ENCODE measurements around the gene PPP1R1B. TPM values are rescaled to one million over a fixed set of nuclear protein-coding genes. Genes with fewer than 3 reads are reported as not detected.

The PPP1R1B gene
- total RNA-seq, 2 experiments from 2014 or later = not detected

GRCh38 chr17:39599665-39600231 lies 27.0 kb upstream of the PPP1R1B start:
- ChIA-PET CTCF (interaction anchor here (0.8 to 3.5 kb wide), 2 partner anchors 22 to 34 kb away, joined by 3 to 19 read pairs; no protein-coding TSS in a partner anchor), POLR2A (no interaction called here)
- H3K27me3 Mint-ChIP-seq = peaks cover 86% of the 10 kb centered on the region
- peaks cover 23% of the 10 kb centered on the region for H3K4me1 Mint-ChIP-seq (ENCODE audit: low read depth)
- DNase-seq (no peak), ATAC-seq (no peak)
- no peak for TF ChIP-seq CTCF (IDR thresholded peaks at IDR 0.05)
- H3K9me3 Mint-ChIP-seq = no peaks in the 10 kb centered on the region
- intact Hi-C loops (cut with micrococcal nuclease) = no loop called here
- no peak overlapping the region for H3K27ac Mint-ChIP-seq
- H3K4me3 Mint-ChIP-seq = no peak overlapping the region
- no peaks in the 10 kb centered on the region for H3K36me3 Mint-ChIP-seq (ENCODE audit: low read depth)

GRCh38 chr17:39600288-39600996 lies 26.3 kb upstream of the PPP1R1B start:
- DNase-seq (no peak), ATAC-seq (no peak)
- no peak for TF ChIP-seq CTCF (IDR thresholded peaks at IDR 0.05)
- ChIA-PET CTCF (interaction anchor here (0.8 to 3.5 kb wide), 4 partner anchors 22 to 53 kb away, joined by 3 to 19 read pairs (median 5); no protein-coding TSS in a partner anchor), POLR2A (no interaction called here)
- intact Hi-C loops (cut with micrococcal nuclease) = no loop called here
- no peaks in the 10 kb centered on the region for H3K36me3 Mint-ChIP-seq (ENCODE audit: low read depth)
- peaks cover 25% of the 10 kb centered on the region for H3K4me1 Mint-ChIP-seq (ENCODE audit: low read depth)
- peaks cover 86% of the 10 kb centered on the region for H3K27me3 Mint-ChIP-seq
- no peaks in the 10 kb centered on the region for H3K9me3 Mint-ChIP-seq
- H3K4me3 Mint-ChIP-seq = no peak overlapping the region
- H3K27ac Mint-ChIP-seq = no peak overlapping the region

- Mint-ChIP-seq H3K4me3 (no peak overlapping the region), H3K36me3 (ENCODE audit: low read depth) (no peaks in the 10 kb centered on the region), H3K9me3 (no peaks in the 10 kb centered on the region), H3K27ac (no peak overlapping the region), H3K4me1 (ENCODE audit: low read depth) (peaks cover 25% of the 10 kb centered on the region), H3K27me3 (peaks cover 83% of the 10 kb centered on the region)
- POLR2A ChIA-PET = no interaction called here
- TF ChIP-seq CTCF (IDR thresholded peaks at IDR 0.05) = no peak
- intact Hi-C loops (cut with micrococcal nuclease) = no loop called here
- no peak for DNase-seq
- CTCF ChIA-PET = interaction anchor here (1.2 to 3.5 kb wide), 3 partner anchors 21 to 54 kb away, joined by 4 to 19 read pairs (median 6); no protein-coding TSS in a partner anchor
- ATAC-seq = no peak
These were observed 25.7 kb upstream of the PPP1R1B start for GRCh38 chr17:39600997-39601597.

- Mint-ChIP-seq H3K9me3 (no peaks in the 10 kb centered on the region), H3K4me3 (no peak overlapping the region), H3K36me3 (ENCODE audit: low read depth) (no peaks in the 10 kb centered on the region), H3K4me1 (ENCODE audit: low read depth) (peaks cover 24% of the 10 kb centered on the region), H3K27me3 (peaks cover 77% of the 10 kb centered on the region), H3K27ac (no peak overlapping the region)
- no peak for ATAC-seq
- ChIA-PET POLR2A (no interaction called here), CTCF (interaction anchor here (1.7 to 3.5 kb wide), 2 partner anchors 20 to 52 kb away, joined by 6 to 19 read pairs; no protein-coding TSS in a partner anchor)
- intact Hi-C loops (cut with micrococcal nuclease) = no loop called here
- TF ChIP-seq CTCF (IDR thresholded peaks at IDR 0.05) = no peak
- no peak for DNase-seq
These were observed 24.8 kb upstream of the PPP1R1B start for GRCh38 chr17:39601758-39602532.

Measured in activated CD8-positive, alpha-beta T cell treated with anti-CD3 and anti-CD28 coated beads for 36 hours (primary cell).